Rectal smooth muscle tissue (tissue), 1 donor: ENCODE results near the gene ALDH4A1.

Source experiments
- H3K27ac ChIP-seq: one replicate; pipeline ENCODE4 v1.7.0; 2013; ENCODE audit warnings: low read depth, low read length, inconsistent platforms
- H3K27me3 ChIP-seq: one replicate; pipeline ENCODE4 v1.7.0; 2013; ENCODE audit warnings: low read length; ENCODE audit not compliant: control insufficient read depth, insufficient read depth
- H3K36me3 ChIP-seq: one replicate; pipeline ENCODE4 v1.7.0; 2013; ENCODE audit warnings: low read length; ENCODE audit not compliant: control insufficient read depth, insufficient read depth
- H3K4me1 ChIP-seq: one replicate; pipeline ENCODE4 v1.7.0; 2013; ENCODE audit warnings: low read length; ENCODE audit not compliant: control insufficient read depth, insufficient read depth
- H3K4me3 ChIP-seq: one replicate; pipeline ENCODE4 v1.7.0; 2013; ENCODE audit warnings: low read length
- H3K9ac ChIP-seq: one replicate; pipeline ENCODE4 v1.7.0; 2013; ENCODE audit warnings: low read length

ALDH4A1 gene

GRCh38 chr1:18924221-18924691, 21.9 kb upstream of the ALDH4A1 start:
- H3K36me3 ChIP-seq, result no peaks in the 10 kb centered on the region
- H3K9ac ChIP-seq, result no peak overlapping the region
- H3K27me3 ChIP-seq, result no peaks in the 10 kb centered on the region
- no peak overlapping the region for H3K27ac ChIP-seq
- peaks cover 44% of the 10 kb centered on the region for H3K4me1 ChIP-seq
- no peak overlapping the region for H3K4me3 ChIP-seq

DNA sequence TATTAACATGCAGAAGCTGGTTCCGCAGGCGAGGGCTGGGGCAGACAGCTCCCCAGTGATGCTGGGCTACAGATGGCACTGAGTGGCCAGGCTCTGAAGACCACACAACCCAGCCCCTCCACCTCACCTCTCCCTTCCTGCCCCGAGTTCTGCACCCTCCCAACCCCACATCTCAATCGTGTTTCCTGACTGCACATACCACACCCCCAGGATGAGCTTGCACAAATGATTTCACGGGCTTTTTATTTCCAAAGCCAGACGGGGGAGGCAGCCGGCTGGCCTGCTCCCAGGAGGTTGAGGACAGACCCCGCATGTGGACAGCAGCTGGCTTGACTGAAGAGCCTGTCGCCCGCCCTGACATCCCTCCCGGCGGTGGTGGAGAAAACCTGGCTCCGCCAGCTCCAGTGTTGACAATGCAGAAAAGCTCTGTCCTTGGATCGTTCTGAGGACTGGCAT, 21.4 kb upstream of the ALDH4A1 start:
- Histone ChIP-seq H3K27me3 (no peaks in the 10 kb centered on the region), H3K4me3 (no peak overlapping the region), H3K9ac (no peak overlapping the region), H3K36me3 (no peaks in the 10 kb centered on the region), H3K27ac (peak overlapping the region; percentile 94), H3K4me1 (peaks cover 44% of the 10 kb centered on the region)

GRCh38 chr1:18922848-18923755, 20.7 kb upstream of the ALDH4A1 start:
- H3K9ac ChIP-seq, result no peak overlapping the region
- peak overlapping the region; percentile 5 for H3K4me3 ChIP-seq
- peak overlapping the region; percentile 94 for H3K27ac ChIP-seq

GRCh38 chr1:18922319-18922726, 20.0 kb upstream of the ALDH4A1 start:
- H3K36me3 ChIP-seq, result peaks cover 2% of the 10 kb centered on the region
- H3K9ac ChIP-seq, result peak overlapping the region; percentile 42
- no peaks in the 10 kb centered on the region for H3K27me3 ChIP-seq
- H3K27ac ChIP-seq, result peak overlapping the region; percentile 94
- peaks cover 44% of the 10 kb centered on the region for H3K4me1 ChIP-seq
- H3K4me3 ChIP-seq, result peak overlapping the region; percentile 41

More at GRCh38 chr1:18922848-18923755, 20.7 kb upstream of the ALDH4A1 start:
- H3K27me3 ChIP-seq, result no peaks in the 10 kb centered on the region
- H3K36me3 ChIP-seq, result no peaks in the 10 kb centered on the region
- H3K4me1 ChIP-seq, result peaks cover 44% of the 10 kb centered on the region

- Histone ChIP-seq H3K27me3 (no peaks in the 10 kb centered on the region), H3K4me1 (peaks cover 37% of the 10 kb centered on the region), H3K9ac (peak overlapping the region; percentile 42), H3K4me3 (peak overlapping the region; percentile 41), H3K36me3 (peaks cover 2% of the 10 kb centered on the region), H3K27ac (peak overlapping the region; percentile 94)
Observed at GRCh38 chr1:18921516-18922251, 19.3 kb upstream of the ALDH4A1 start.

- Histone ChIP-seq H3K4me3 (no peak overlapping the region), H3K36me3 (peaks cover 2% of the 10 kb centered on the region), H3K4me1 (peaks cover 35% of the 10 kb centered on the region), H3K9ac (no peak overlapping the region), H3K27ac (no peak overlapping the region), H3K27me3 (no peaks in the 10 kb centered on the region)
Observed at GRCh38 chr1:18920931-18921330, 18.6 kb upstream of the ALDH4A1 start.

DNA sequence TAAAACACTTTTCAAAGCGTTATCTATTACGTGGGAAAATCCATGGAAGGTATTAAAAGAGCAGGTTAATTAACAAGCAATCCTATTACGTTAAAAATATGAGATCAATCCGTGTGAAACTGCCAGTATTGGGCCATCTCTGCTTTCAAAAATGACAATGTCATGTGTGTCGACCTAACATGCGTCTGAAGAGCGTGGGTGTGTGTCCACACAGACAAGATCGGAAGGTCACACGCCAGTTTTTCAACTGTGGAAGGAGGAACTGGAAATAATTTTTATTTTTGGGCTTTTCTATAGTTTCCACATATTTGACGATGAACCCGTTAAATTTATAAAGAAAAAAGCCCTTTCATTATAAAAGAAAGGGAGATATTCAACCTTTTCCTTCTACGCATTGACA, 17.6 kb upstream of the ALDH4A1 start:
- H3K4me3 ChIP-seq, result no peak overlapping the region
- no peaks in the 10 kb centered on the region for H3K27me3 ChIP-seq
- no peak overlapping the region for H3K27ac ChIP-seq
- peaks cover 2% of the 10 kb centered on the region for H3K36me3 ChIP-seq
- H3K4me1 ChIP-seq, result peaks cover 35% of the 10 kb centered on the region
- no peak overlapping the region for H3K9ac ChIP-seq

DNA sequence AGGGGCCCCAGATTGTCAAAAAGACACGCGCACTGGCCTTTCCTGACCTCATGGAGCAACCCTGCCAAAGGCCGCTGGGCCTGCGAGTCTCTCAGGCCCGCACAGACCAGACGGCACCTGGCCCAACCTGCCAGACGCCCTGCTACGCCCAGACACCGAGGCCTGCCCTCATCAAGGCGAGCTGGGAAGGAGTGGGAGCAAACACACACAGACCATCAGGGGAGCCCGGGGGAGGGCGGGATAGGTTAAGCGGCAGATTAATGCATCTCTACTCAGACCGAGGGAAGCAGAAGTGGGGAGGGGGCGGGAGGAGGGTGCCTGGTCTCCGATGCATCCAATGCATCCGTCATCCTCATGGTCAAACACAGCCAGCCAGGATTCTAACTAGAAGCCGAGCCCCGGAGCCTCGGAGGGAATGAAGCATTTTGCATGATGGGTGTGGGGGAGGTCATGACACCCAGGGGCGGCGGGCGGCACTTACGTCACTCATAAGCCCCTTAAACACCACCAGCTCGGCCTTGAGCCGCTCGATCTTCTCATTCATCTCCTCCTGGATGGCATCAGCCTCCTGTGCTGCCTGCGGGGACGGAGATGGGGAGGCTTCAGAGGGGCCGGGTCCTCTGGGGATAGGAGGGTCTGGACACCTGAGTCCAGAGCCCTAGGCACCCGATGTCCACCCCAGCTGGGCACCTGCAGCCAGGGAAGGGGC, 17.0 kb upstream of the ALDH4A1 start:
- peaks cover 32% of the 10 kb centered on the region for H3K4me1 ChIP-seq
- no peak overlapping the region for H3K27ac ChIP-seq
- no peak overlapping the region for H3K4me3 ChIP-seq
- peaks cover 2% of the 10 kb centered on the region for H3K36me3 ChIP-seq
- no peaks in the 10 kb centered on the region for H3K27me3 ChIP-seq
- no peak overlapping the region for H3K9ac ChIP-seq

- H3K4me3 ChIP-seq, result no peak overlapping the region
- H3K27me3 ChIP-seq, result no peaks in the 10 kb centered on the region
- H3K9ac ChIP-seq, result no peak overlapping the region
- no peak overlapping the region for H3K27ac ChIP-seq
- H3K36me3 ChIP-seq, result peaks cover 2% of the 10 kb centered on the region
- H3K4me1 ChIP-seq, result peaks cover 24% of the 10 kb centered on the region
Observed at GRCh38 chr1:18918417-18918816, 16.1 kb upstream of the ALDH4A1 start.

DNA sequence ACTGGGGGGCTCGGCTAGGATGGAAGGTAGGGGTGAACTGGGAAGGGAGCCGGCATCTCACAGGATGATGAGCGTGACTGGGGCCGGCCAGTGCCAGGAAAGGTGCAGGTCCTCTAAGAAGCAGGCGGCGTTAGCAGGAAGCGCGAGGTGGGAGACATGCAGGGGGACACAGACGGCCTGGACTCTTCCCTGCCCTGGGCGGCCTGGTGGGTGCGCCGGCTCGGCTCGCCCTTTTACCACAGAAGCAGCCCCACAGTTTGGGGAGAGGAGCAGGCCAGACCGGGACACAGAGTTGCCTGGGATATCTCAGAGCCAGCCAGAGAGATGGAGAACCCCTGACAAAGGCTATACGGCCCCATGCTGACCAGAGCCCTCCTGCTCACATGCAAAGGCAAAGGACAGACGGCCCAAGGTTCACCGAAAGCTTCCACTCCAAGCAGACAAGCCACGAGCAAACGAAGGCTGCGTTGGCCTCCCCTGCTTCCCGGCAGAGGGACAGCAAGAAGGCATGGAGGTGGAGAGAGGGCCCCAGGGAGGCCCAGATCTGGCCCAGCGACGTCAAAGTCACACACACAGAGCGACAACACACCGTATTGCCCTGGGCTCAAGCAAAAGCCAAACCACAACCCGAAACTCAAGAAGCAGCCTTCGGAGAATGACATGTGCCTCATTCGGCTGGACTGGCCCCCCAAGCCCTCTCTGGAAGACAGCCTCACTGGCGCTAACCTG, 14.9 kb upstream of the ALDH4A1 start:
- H3K27me3 ChIP-seq, result no peaks in the 10 kb centered on the region
- no peak overlapping the region for H3K4me3 ChIP-seq
- no peak overlapping the region for H3K27ac ChIP-seq
- H3K4me1 ChIP-seq, result peaks cover 13% of the 10 kb centered on the region
- peaks cover 2% of the 10 kb centered on the region for H3K36me3 ChIP-seq
- no peak overlapping the region for H3K9ac ChIP-seq

DNA sequence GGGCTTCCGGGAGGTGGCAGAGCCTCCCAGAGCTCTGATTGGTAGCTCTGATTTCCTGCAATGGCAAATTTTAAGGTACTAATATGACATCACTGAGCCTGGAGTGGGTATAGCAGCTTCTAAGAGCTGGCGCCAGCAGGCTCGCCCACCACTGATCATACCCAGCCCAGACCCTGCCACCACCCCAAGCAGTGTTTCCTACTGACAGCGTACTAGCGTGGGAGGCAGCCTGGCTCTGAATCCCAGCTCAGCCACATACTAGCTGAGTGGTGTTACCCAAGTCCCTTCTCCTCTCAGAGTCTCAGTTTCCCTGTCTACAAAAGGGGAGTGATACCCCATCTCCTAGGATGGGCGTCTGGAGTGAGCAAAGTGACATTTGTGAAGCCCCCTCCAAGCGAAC, 13.0 kb upstream of the ALDH4A1 start:
- Histone ChIP-seq H3K9ac (no peak overlapping the region), H3K36me3 (peaks cover 11% of the 10 kb centered on the region), H3K4me1 (peaks cover 2% of the 10 kb centered on the region), H3K27me3 (no peaks in the 10 kb centered on the region), H3K4me3 (no peak overlapping the region), H3K27ac (no peak overlapping the region)
